BJ (cell line): ENCODE data around the gene LORICRIN. TPM values are rescaled to one million over a fixed set of nuclear protein-coding genes. Genes with fewer than 3 reads are reported as not detected.

ENCODE experiments used
- CTCF ChIA-PET: fragments of 350-600 bp; formaldehyde crosslinking; extraction: SDS; loops from one replicate; lab custom pipeline; 2021; ENCODE audit warnings: antibody characterized with exemption, inconsistent platforms; lab: Yijun Ruan, JAX
- POLR2A ChIA-PET: fragments of 300-600 bp; sonication (Branson Sonifier 250); formaldehyde crosslinking; extraction: SDS; loops from one replicate; lab custom pipeline; 2021; ENCODE audit warnings: antibody characterized with exemption; lab: Charles Lee
- DNase-seq: peaks from one replicate; pipeline ENCODE4 v3.0.0-alpha.2; 2011; ENCODE audit warnings: low read depth
- H3K27me3 ChIP-seq: 2 replicates; pipeline ENCODE4 v1.6.0; 2011; ENCODE audit warnings: low read length; ENCODE audit not compliant: control insufficient read depth, insufficient read depth
- H3K36me3 ChIP-seq: 2 replicates; pipeline ENCODE4 v1.5.1; 2011; ENCODE audit warnings: low read length; ENCODE audit not compliant: control insufficient read depth, insufficient read depth
- H3K4me3 ChIP-seq: 2 replicates; pipeline ENCODE4 v1.5.1; 2011; ENCODE audit warnings: low read depth, mild to moderate bottlenecking, control low read depth, low read length
- polyA plus RNA-seq: library from polyadenylated mRNA; depleted of rRNA; stranded (reverse); fragments of >200 nt; gene quantifications from 2 replicates; pipeline ENCODE4 v1.2.3, GENCODE V29; 2011
- TF ChIP-seq, protein P1 (sequence below): IDR thresholded peaks from 2 replicates; pipeline ENCODE4 v1.5.1; 2011; ENCODE audit warnings: low read depth, mild to moderate bottlenecking, control low read depth, inconsistent platforms, low read length, moderate library complexity; ENCODE audit not compliant: insufficient read depth

LORICRIN gene
- polyA plus RNA-seq, 1 experiment, result not detected

DNA sequence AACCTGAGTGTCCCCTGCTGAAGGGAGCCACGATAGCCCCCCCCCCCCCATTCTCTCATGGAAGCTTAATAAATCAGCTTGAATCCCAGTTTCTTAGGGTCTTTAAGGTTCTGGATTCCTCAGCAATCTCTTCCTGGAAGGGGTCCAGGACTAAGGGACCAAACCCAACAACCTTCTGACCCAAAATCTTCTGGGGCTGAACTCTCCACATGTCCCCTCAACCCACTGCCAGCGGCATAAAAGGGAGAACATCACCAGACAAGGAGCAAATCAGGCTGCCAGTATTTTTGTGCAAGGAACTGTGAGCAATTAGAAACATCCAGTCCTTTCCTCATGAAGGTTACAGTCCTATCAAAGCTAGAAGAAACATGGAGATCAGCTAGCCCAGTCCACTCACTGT is 12.7 kb upstream of the LORICRIN start:
- H3K4me3 ChIP-seq, result no peak overlapping the region
- TF ChIP-seq, protein P1, sequence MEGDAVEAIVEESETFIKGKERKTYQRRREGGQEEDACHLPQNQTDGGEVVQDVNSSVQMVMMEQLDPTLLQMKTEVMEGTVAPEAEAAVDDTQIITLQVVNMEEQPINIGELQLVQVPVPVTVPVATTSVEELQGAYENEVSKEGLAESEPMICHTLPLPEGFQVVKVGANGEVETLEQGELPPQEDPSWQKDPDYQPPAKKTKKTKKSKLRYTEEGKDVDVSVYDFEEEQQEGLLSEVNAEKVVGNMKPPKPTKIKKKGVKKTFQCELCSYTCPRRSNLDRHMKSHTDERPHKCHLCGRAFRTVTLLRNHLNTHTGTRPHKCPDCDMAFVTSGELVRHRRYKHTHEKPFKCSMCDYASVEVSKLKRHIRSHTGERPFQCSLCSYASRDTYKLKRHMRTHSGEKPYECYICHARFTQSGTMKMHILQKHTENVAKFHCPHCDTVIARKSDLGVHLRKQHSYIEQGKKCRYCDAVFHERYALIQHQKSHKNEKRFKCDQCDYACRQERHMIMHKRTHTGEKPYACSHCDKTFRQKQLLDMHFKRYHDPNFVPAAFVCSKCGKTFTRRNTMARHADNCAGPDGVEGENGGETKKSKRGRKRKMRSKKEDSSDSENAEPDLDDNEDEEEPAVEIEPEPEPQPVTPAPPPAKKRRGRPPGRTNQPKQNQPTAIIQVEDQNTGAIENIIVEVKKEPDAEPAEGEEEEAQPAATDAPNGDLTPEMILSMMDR, result no peak
- no peaks in the 10 kb centered on the region for H3K36me3 ChIP-seq
- H3K27me3 ChIP-seq, result no peaks in the 10 kb centered on the region
- no peak for DNase-seq
- ChIA-PET POLR2A (no interaction called here), CTCF (no interaction called here)

DNA sequence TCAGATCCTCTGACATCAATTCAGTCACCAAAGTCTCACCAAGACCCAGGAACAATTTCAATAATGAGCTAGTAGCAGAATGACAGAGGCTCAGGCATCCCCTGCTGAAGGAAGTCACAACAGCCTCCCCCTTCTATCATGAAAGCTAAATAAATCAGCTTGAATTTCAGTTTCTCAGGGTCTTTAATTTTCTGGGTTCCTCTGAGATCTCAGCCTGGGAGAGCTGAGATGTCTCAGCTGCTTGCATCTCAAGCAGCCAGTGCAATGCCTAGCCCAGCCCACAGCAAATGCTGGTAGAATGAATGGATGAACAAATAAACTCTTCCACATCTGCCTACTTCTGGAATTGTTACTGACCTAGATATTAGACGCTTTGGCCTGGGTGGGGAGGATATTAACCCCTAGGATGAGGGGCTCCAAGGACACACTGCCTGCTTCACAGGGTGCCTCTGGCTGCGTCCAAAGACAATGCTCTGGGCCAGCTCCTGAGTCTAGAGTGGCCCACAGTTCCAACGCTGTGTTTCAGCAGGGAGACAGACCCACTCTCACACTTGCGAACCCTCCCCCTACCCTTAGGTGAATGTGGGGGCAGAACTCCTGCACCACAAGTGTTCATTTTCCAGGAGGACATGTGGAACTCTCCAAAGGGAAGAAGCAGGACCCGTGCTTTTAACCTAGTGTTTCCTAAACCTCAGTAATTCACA is 11.2 kb upstream of the LORICRIN start:
- no peaks in the 10 kb centered on the region for H3K27me3 ChIP-seq
- H3K4me3 ChIP-seq, result no peak overlapping the region
- ChIA-PET CTCF (no interaction called here), POLR2A (no interaction called here)
- TF ChIP-seq, protein P1, result no peak
- no peaks in the 10 kb centered on the region for H3K36me3 ChIP-seq
- DNase-seq, result no peak

DNA sequence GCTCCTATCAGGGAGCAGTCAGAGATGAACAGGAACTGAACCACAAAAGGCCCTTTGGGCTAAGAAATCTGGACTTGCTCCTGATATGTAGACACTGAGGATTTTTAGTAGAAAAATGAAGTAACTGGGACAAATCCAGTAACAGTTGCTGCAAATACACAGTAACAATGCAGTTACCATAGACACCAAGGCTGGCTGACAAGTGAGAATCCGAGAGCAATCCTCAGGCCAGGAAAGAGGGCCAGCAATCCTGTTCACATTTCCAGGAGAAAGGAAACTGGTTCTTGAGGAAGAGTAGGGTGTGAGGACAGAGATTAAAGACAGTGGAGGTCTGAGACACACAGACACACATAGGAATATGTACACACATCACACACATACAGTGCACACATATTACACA is 9.3 kb upstream of the LORICRIN start:
- Histone ChIP-seq H3K27me3 (no peaks in the 10 kb centered on the region; the same call in 1 of the 2 replicates), H3K4me3 (no peak overlapping the region), H3K36me3 (no peaks in the 10 kb centered on the region)
- CTCF ChIA-PET, result no interaction called here
- no peak for DNase-seq
- POLR2A ChIA-PET, result no interaction called here
- TF ChIP-seq, protein P1, result no peak

DNA sequence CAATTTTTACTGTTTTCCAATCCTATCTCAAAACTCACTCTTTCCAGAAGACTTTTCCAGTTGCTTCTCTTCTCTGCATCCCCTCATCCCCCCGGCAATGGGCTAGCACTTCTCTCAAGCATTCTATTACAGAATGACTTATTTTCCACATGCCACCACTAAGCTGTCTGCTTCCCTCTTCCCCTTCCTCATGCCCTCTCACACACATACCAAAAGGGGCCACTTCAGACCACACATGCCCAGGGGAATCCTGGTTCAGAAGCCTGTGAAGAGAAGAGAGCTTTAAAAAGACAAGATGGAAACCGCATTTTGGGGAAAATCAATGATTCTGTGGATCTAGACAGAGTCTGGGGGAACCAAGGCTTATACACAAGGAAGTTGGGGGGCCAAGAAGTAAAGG is 8.4 kb upstream of the LORICRIN start:
- DNase-seq, result no peak
- Histone ChIP-seq H3K4me3 (no peak overlapping the region), H3K36me3 (no peaks in the 10 kb centered on the region), H3K27me3 (no peaks in the 10 kb centered on the region; the same call in 1 of the 2 replicates)
- ChIA-PET CTCF (no interaction called here), POLR2A (no interaction called here)
- TF ChIP-seq, protein P1, result no peak

DNA sequence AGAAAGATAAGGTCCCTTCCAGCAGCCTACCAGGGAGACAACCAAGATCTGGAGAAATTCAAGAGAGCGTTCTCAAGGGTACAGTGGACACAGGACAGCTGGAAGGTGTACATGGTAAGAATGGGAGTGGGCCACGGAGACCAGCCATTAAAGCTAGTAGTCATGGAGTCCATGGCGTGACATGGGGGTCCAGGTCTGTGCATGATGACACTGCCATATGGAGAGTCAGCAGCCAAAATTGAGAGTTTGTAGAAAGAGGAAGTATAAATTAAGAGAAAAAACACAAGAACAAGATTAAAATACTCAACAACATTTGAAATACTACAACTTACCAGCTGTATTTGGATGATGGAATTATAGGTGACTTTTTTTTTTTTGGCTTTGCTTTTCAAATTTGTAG is 7.9 kb upstream of the LORICRIN start:
- POLR2A ChIA-PET, result no interaction called here
- CTCF ChIA-PET, result no interaction called here

More for the DNA sequence above, 7.9 kb upstream of the LORICRIN start:
- TF ChIP-seq, protein P1, result no peak
- Histone ChIP-seq H3K27me3 (no peaks in the 10 kb centered on the region; the same call in 1 of the 2 replicates), H3K36me3 (no peaks in the 10 kb centered on the region), H3K4me3 (no peak overlapping the region)
- no peak for DNase-seq
